GM20000 (cell line): Measurements from ENCODE around the gene EGFL7.

Source experiments
- DNase-seq: peaks from one replicate; pipeline ENCODE4 v3.0.0; 2012; ENCODE audit warnings: low spot score
- CTCF ChIP-seq: IDR thresholded peaks from 2 replicates; pipeline ENCODE4 v1.5.1; 2012; ENCODE audit warnings: mild to moderate bottlenecking, control low read depth; ENCODE audit errors: extremely low read depth, missing control alignments

EGFL7 gene

GRCh38 chr9:136621734-136622093 lies 41.0 kb upstream of the EGFL7 start:
- DNase-seq: no peak

GRCh38 chr9:136622538-136622948 lies 40.2 kb upstream of the EGFL7 start:
- no peak for TF ChIP-seq CTCF
- DNase-seq: no peak

More at GRCh38 chr9:136621734-136622093, 41.0 kb upstream of the EGFL7 start:
- TF ChIP-seq CTCF: no peak

- DNase-seq: no peak
- no peak for TF ChIP-seq CTCF
Measured at GRCh38 chr9:136623016-136623841, 39.5 kb upstream of the EGFL7 start.

- DNase-seq: no peak
- no peak for TF ChIP-seq CTCF
Measured at GRCh38 chr9:136623842-136624183, 38.9 kb upstream of the EGFL7 start.

- TF ChIP-seq CTCF: no peak
- no peak for DNase-seq
Measured at GRCh38 chr9:136624184-136624951, 38.3 kb upstream of the EGFL7 start.

- no peak for DNase-seq
- no peak for TF ChIP-seq CTCF
Measured at GRCh38 chr9:136625101-136626065, 37.3 kb upstream of the EGFL7 start.
